H9 (cell line): ENCODE data around the gene HDLBP. TPM values are rescaled to one million over a fixed set of nuclear protein-coding genes. Genes with fewer than 3 reads are reported as not detected.

Source experiments
- DNase-seq: peaks from one replicate; pipeline ENCODE4 v3.0.0-alpha.2; 2017
- H2AFZ ChIP-seq: one replicate; pipeline ENCODE4 v1.6.1; 2013; ENCODE audit warnings: mild to moderate bottlenecking, low read length, control low read depth, moderate library complexity
- H2AK5ac ChIP-seq: 2 replicates; pipeline ENCODE4 v1.6.1; 2013; ENCODE audit warnings: low read length, control low read depth, mixed read lengths; ENCODE audit not compliant: insufficient read length
- H2BK120ac ChIP-seq: one replicate; pipeline ENCODE4 v1.6.1; 2013; ENCODE audit warnings: low read depth, mild to moderate bottlenecking, low read length, control low read depth, inconsistent platforms; ENCODE audit not compliant: poor library complexity, severe bottlenecking
- H2BK12ac ChIP-seq: 2 replicates; pipeline ENCODE4 v1.6.1; 2013; ENCODE audit warnings: low read length, control low read depth, mixed read lengths, low read depth; ENCODE audit not compliant: insufficient read length
- H2BK15ac ChIP-seq: 2 replicates; pipeline ENCODE4 v1.6.1; 2013; ENCODE audit warnings: low read depth, low read length, control low read depth
- H2BK20ac ChIP-seq: one replicate; pipeline ENCODE4 v1.6.1; 2013; ENCODE audit warnings: low read depth, mild to moderate bottlenecking, low read length, control low read depth, inconsistent platforms; ENCODE audit not compliant: poor library complexity, severe bottlenecking
- H2BK5ac ChIP-seq: 2 replicates; pipeline ENCODE4 v1.6.1; 2013; ENCODE audit warnings: low read length, control low read depth, mixed read lengths; ENCODE audit not compliant: insufficient read length
- H3K14ac ChIP-seq: 2 replicates; pipeline ENCODE4 v1.6.1; 2013; ENCODE audit warnings: low read length, control low read depth; ENCODE audit not compliant: insufficient read depth
- H3K18ac ChIP-seq: 2 replicates; pipeline ENCODE4 v1.6.1; 2013; ENCODE audit warnings: low read depth, mild to moderate bottlenecking, mixed read lengths, low read length, control low read depth; ENCODE audit not compliant: insufficient read length
- H3K23ac ChIP-seq: 2 replicates; pipeline ENCODE4 v1.6.1; 2013; ENCODE audit warnings: low read length, control low read depth, mixed read lengths, low read depth; ENCODE audit not compliant: insufficient read length
- H3K23me2 ChIP-seq: 2 replicates; pipeline ENCODE4 v1.6.1; 2013; ENCODE audit warnings: low read depth, mild to moderate bottlenecking, mixed read lengths, low read length, control low read depth; ENCODE audit not compliant: insufficient read length, poor library complexity, severe bottlenecking
- H3K27ac ChIP-seq: 2 replicates; pipeline ENCODE4 v1.5.1; 2013; ENCODE audit warnings: low read length, control low read depth, mixed read lengths, low read depth; ENCODE audit not compliant: insufficient read length
- H3K27me3 ChIP-seq: 2 replicates; pipeline ENCODE4 v1.6.1; 2013; ENCODE audit warnings: low read length, control low read depth, inconsistent platforms; ENCODE audit not compliant: insufficient read depth
- H3K4ac ChIP-seq: 2 replicates; pipeline ENCODE4 v1.6.1; 2013; ENCODE audit warnings: low read depth, mild to moderate bottlenecking, control low read depth, inconsistent platforms, low read length, moderate library complexity
- H3K4me1 ChIP-seq: 2 replicates; pipeline ENCODE4 v1.6.1; 2013; ENCODE audit warnings: low read length, control low read depth, inconsistent platforms; ENCODE audit not compliant: insufficient read depth
- H3K4me2 ChIP-seq: 2 replicates; pipeline ENCODE4 v1.6.1; 2013; ENCODE audit warnings: low read length, control low read depth, mixed read lengths; ENCODE audit not compliant: insufficient read length, insufficient read depth
- H3K56ac ChIP-seq: 2 replicates; pipeline ENCODE4 v1.6.1; 2013; ENCODE audit warnings: low read depth, mild to moderate bottlenecking, mixed read lengths, low read length, control low read depth; ENCODE audit not compliant: insufficient read length
- H3K79me1 ChIP-seq: 2 replicates; pipeline ENCODE4 v1.6.1; 2013; ENCODE audit warnings: low read depth, mild to moderate bottlenecking, moderate library complexity, low read length, control low read depth, inconsistent platforms; ENCODE audit not compliant: insufficient read depth, poor library complexity, severe bottlenecking
- H3K79me2 ChIP-seq: 2 replicates; pipeline ENCODE4 v1.6.1; 2013; ENCODE audit warnings: low read length, control low read depth, inconsistent platforms; ENCODE audit not compliant: insufficient read depth
- H3K9ac ChIP-seq: 2 replicates; pipeline ENCODE4 v1.6.1; 2013; ENCODE audit warnings: low read length, control low read depth, mixed read lengths; ENCODE audit not compliant: insufficient read length; ENCODE audit errors: extremely low read depth
- H3K9me3 ChIP-seq: one replicate; pipeline ENCODE4 v1.6.1; 2013; ENCODE audit warnings: low read depth, low read length, inconsistent platforms; ENCODE audit not compliant: control insufficient read depth
- H3T11ph ChIP-seq: one replicate; pipeline ENCODE4 v1.6.1; 2013; ENCODE audit warnings: mild to moderate bottlenecking, low read length, control low read depth, inconsistent platforms
- H4K20me1 ChIP-seq: one replicate; pipeline ENCODE4 v1.6.1; 2013; ENCODE audit not compliant: control insufficient read depth, insufficient read length, insufficient read depth
- H4K5ac ChIP-seq: 2 replicates; pipeline ENCODE4 v1.6.1; 2013; ENCODE audit warnings: low read depth, mild to moderate bottlenecking, mixed read lengths, low read length, control low read depth; ENCODE audit not compliant: insufficient read length
- H4K8ac ChIP-seq: replicated peaks from 2 replicates; pipeline ENCODE4 v1.6.1; 2013; ENCODE audit warnings: low read length, control low read depth, mixed read lengths, low read depth; ENCODE audit not compliant: insufficient read length
- H4K91ac ChIP-seq: 2 replicates; pipeline ENCODE4 v1.6.1; 2013; ENCODE audit warnings: low read depth, mild to moderate bottlenecking, moderate library complexity, mixed read lengths, low read length, control low read depth; ENCODE audit not compliant: insufficient read length
- H3K27ac Mint-ChIP-seq, 3 experiments: 2 replicates in 2 of 3; 3 replicates in 1 of 3; pipeline ENCODE4 v1.8.0; 2020 to 2021; ENCODE audit warnings: mixed read lengths in 3 of 3, mild to moderate bottlenecking in 1 of 3, moderate library complexity in 1 of 3
- H3K27me3 Mint-ChIP-seq: 2 replicates; pipeline ENCODE4 v1.8.0; 2021; ENCODE audit warnings: low read depth, mild to moderate bottlenecking, moderate library complexity, mixed read lengths
- H3K36me3 Mint-ChIP-seq, 3 experiments: 2 replicates in 2 of 3; 3 replicates in 1 of 3; pipeline ENCODE4 v1.8.0; 2020 to 2021; ENCODE audit warnings: low read depth in 3 of 3, mixed read lengths in 3 of 3; ENCODE audit not compliant: insufficient read depth in 1 of 3
- H3K4me1 Mint-ChIP-seq, 2 experiments: 2 replicates each; pipeline ENCODE4 v1.8.0; 2020; ENCODE audit warnings: mixed read lengths in 2 of 2
- H3K4me3 Mint-ChIP-seq, 2 experiments: 2 replicates in 1 of 2; 3 replicates in 1 of 2; pipeline ENCODE4 v1.8.0; 2020 to 2021; ENCODE audit warnings: mild to moderate bottlenecking in 2 of 2, mixed read lengths in 2 of 2, moderate library complexity in 1 of 2
- H3K9me3 Mint-ChIP-seq, 2 experiments: 2 replicates in 1 of 2; 3 replicates in 1 of 2; pipeline ENCODE4 v1.8.0; 2020; ENCODE audit warnings: mild to moderate bottlenecking in 2 of 2, mixed read lengths in 2 of 2, moderate library complexity in 1 of 2
- WGBS: extraction: QIAGEN DNeasy Blood & Tissue Kit; methylation state at CpG from one replicate; pipeline ENCODE4 v1.1.7; 2013; ENCODE audit warnings: missing lambda C conversion rate, low lambda C conversion rate, mixed read lengths; ENCODE audit not compliant: insufficient read length; ENCODE audit errors: extremely low coverage; 5-methylcytosine and 5-hydroxymethylcytosine counted together
- total RNA-seq: library from RNA; stranded (reverse); gene quantifications from 2 replicates; pipeline ENCODE4 v1.2.1, GENCODE V29; 2021
- TF ChIP-seq, protein P1 (sequence below): fragments of 200-600 bp; sonication (generic); conservative IDR thresholded peaks from 3 replicates; pipeline ENCODE4 v1.8.0; 2021; ENCODE audit warnings: antibody characterized with exemption, mild to moderate bottlenecking

The HDLBP gene
- total RNA-seq, 1 experiment from 2014 or later = 364 TPM

GRCh38 chr2:241199286-241199685 lies 116.2 kb downstream of the HDLBP start:
- Histone ChIP-seq H2BK5ac (no peak overlapping the region), H2BK20ac (no peak overlapping the region), H3K14ac (no peak overlapping the region; the same call in 1 of the 2 replicates), H3K18ac (no peak overlapping the region), H3K79me1 (no peaks in the 10 kb centered on the region), H2AK5ac (no peak overlapping the region), H2BK120ac (no peak overlapping the region), H3K4me1 (no peaks in the 10 kb centered on the region), H3K56ac (no peak overlapping the region), H2BK12ac (no peak overlapping the region), H3K4me2 (no peak overlapping the region), H4K5ac (no peak overlapping the region), H3K9me3 (no peaks in the 10 kb centered on the region), H4K91ac (no peak overlapping the region), H3K4ac (no peak overlapping the region), H3K23me2 (no peaks in the 10 kb centered on the region), H3K9ac (no peak overlapping the region), H2BK15ac (no peak overlapping the region), H3K27me3 (no peaks in the 10 kb centered on the region), H3K79me2 (no peaks in the 10 kb centered on the region), H3T11ph (no peak overlapping the region), H4K8ac (no peak overlapping the region), H2AFZ (no peak overlapping the region), H4K20me1 (no peaks in the 10 kb centered on the region), H3K27ac (no peak overlapping the region), H3K23ac (no peak overlapping the region)
- Mint-ChIP-seq H3K27me3 (no peaks in the 10 kb centered on the region; the same call in 1 of the 2 replicates), H3K4me3 (no peak overlapping the region), H3K4me1 (peaks cover 0 to 4% of the 10 kb centered on the region in 2 experiments; a peak in 1 of 4 replicates), H3K36me3 (no peaks in the 10 kb centered on the region), H3K27ac (no peak overlapping the region), H3K9me3 (no peaks in the 10 kb centered on the region)
- WGBS = no CpG with 5 or more reads among the region's 16 CpGs
- TF ChIP-seq, protein P1, sequence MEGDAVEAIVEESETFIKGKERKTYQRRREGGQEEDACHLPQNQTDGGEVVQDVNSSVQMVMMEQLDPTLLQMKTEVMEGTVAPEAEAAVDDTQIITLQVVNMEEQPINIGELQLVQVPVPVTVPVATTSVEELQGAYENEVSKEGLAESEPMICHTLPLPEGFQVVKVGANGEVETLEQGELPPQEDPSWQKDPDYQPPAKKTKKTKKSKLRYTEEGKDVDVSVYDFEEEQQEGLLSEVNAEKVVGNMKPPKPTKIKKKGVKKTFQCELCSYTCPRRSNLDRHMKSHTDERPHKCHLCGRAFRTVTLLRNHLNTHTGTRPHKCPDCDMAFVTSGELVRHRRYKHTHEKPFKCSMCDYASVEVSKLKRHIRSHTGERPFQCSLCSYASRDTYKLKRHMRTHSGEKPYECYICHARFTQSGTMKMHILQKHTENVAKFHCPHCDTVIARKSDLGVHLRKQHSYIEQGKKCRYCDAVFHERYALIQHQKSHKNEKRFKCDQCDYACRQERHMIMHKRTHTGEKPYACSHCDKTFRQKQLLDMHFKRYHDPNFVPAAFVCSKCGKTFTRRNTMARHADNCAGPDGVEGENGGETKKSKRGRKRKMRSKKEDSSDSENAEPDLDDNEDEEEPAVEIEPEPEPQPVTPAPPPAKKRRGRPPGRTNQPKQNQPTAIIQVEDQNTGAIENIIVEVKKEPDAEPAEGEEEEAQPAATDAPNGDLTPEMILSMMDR = no peak
- DNase-seq = no peak
